PC-9 (cell line): Measurements from ENCODE around the gene SH3BP5L. TPM values are rescaled to one million over a fixed set of nuclear protein-coding genes. Genes with fewer than 3 reads are reported as not detected.

Source experiments
- BruUV-seq: library from RNA; stranded (reverse); fragments of 400-500 nt; replicated peaks from 2 replicates; lab custom pipeline; 2021; lab: Mats Ljungman, UMichigan
- CTCF ChIA-PET: fragments of 300-600 bp; sonication (Branson Sonifier 250); formaldehyde crosslinking; loops from one replicate; lab custom pipeline; 2022; ENCODE audit warnings: antibody characterized with exemption; lab: Charles Lee
- POLR2A ChIA-PET: fragments of 300-600 bp; sonication (Branson Sonifier 250); formaldehyde crosslinking; loops from one replicate; lab custom pipeline; 2022; ENCODE audit warnings: antibody characterized with exemption; ENCODE audit not compliant: unreplicated experiment; lab: Charles Lee
- DNase-seq, 2 experiments: peaks; one replicate each; pipeline versions ENCODE4 v3.0.0 to v3.0.0-alpha.2; 2015 to 2022; ENCODE audit warnings: mixed read lengths in 1 of 2
- H2AFZ ChIP-seq: fragments of 200-600 bp; sonication (generic); 2 replicates; pipeline ENCODE4 v1.8.1; 2017; ENCODE audit warnings: antibody characterized with exemption
- H3F3A ChIP-seq: fragments of 200-600 bp; sonication (generic); 2 replicates; pipeline ENCODE4 v1.8.1; 2017; ENCODE audit warnings: antibody characterized with exemption, mild to moderate bottlenecking, low read depth; ENCODE audit not compliant: insufficient read depth
- H3K27ac ChIP-seq: fragments of 200-600 bp; sonication (generic); 2 replicates; pipeline ENCODE4 v1.6.1; 2016; ENCODE audit warnings: mixed run types
- H3K27me3 ChIP-seq: fragments of 200-600 bp; sonication (generic); 2 replicates; pipeline ENCODE4 v1.6.1; 2016; ENCODE audit warnings: low read depth, mixed run types; ENCODE audit not compliant: insufficient read depth
- H3K36me3 ChIP-seq: fragments of 200-600 bp; sonication (generic); 2 replicates; pipeline ENCODE4 v1.6.1; 2016; ENCODE audit warnings: low read depth, mixed run types
- H3K4me1 ChIP-seq: fragments of 200-600 bp; sonication (generic); replicated peaks from 2 replicates; pipeline ENCODE4 v1.6.1; 2016; ENCODE audit warnings: mixed run types; ENCODE audit not compliant: insufficient read depth
- H3K4me2 ChIP-seq: fragments of 200-600 bp; sonication (generic); 2 replicates; pipeline ENCODE4 v1.6.1; 2017; ENCODE audit warnings: mixed run types
- H3K4me3 ChIP-seq: fragments of 200-600 bp; sonication (generic); 2 replicates; pipeline ENCODE4 v1.6.1; 2016; ENCODE audit warnings: mixed run types
- H3K79me2 ChIP-seq: fragments of 200-600 bp; sonication (generic); 2 replicates; pipeline ENCODE4 v1.6.1; 2017; ENCODE audit warnings: low read depth, mixed run types
- H3K9me2 ChIP-seq: fragments of 200-600 bp; sonication (generic); 2 replicates; pipeline ENCODE4 v1.8.1; 2017; ENCODE audit warnings: mild to moderate bottlenecking; ENCODE audit not compliant: insufficient read depth
- H3K9me3 ChIP-seq: fragments of 200-600 bp; sonication (generic); 2 replicates; pipeline ENCODE4 v1.8.1; 2016; ENCODE audit warnings: low read depth; ENCODE audit not compliant: insufficient read depth
- H4K20me1 ChIP-seq: fragments of 200-600 bp; sonication (generic); 2 replicates; pipeline ENCODE4 v1.8.1; 2017; ENCODE audit not compliant: insufficient read depth
- CTCF ChIP-seq: fragments of 200-600 bp; sonication (generic); conservative IDR thresholded peaks from 2 replicates; pipeline ENCODE4 v1.6.1; 2017; ENCODE audit warnings: mixed run types, antibody characterized with exemption, mild to moderate bottlenecking, moderate library complexity
- EZH2 ChIP-seq: fragments of 200-600 bp; sonication (generic); IDR thresholded peaks from 2 replicates; pipeline ENCODE4 v1.8.0; 2017; ENCODE audit warnings: antibody characterized with exemption, low read depth
- intact Hi-C: fragments of 100-400 bp; cut with micrococcal nuclease; formaldehyde crosslinking; loops from one replicate; pipeline ENCODE4 v1.10.0; 2022; ENCODE audit not compliant: unreplicated experiment
- total RNA-seq: library from RNA; stranded (reverse); gene quantifications from 2 replicates; pipeline ENCODE4 v1.2.3, GENCODE V29; 2021

SH3BP5L gene
- total RNA-seq, 1 experiment from 2014 or later = 24.6 TPM

GRCh38 chr1:248813546-248813945, 12.2 kb downstream of the SH3BP5L start:
- H3K36me3 ChIP-seq = no peaks in the 10 kb centered on the region
- intact Hi-C loops = no loop called here
- ChIA-PET POLR2A (no interaction called here), CTCF (no interaction called here)
- H3K27ac ChIP-seq = no peak overlapping the region
- BruUV-seq = no TSS peak
- H3K9me2 ChIP-seq = no peaks in the 10 kb centered on the region
- no peaks in the 10 kb centered on the region for H3K9me3 ChIP-seq
- H3K4me2 ChIP-seq = no peak overlapping the region
- no peak for DNase-seq
- no peaks in the 10 kb centered on the region for H3K4me1 ChIP-seq
- no peak overlapping the region for H2AFZ ChIP-seq
- no peaks in the 10 kb centered on the region for H3F3A ChIP-seq
- no peak for TF ChIP-seq CTCF
- TF ChIP-seq EZH2 = no peak
- no peaks in the 10 kb centered on the region for H3K27me3 ChIP-seq
- H4K20me1 ChIP-seq = no peaks in the 10 kb centered on the region
- no peak overlapping the region for H3K4me3 ChIP-seq
- no peaks in the 10 kb centered on the region for H3K79me2 ChIP-seq

GRCh38 chr1:248812736-248813425, 12.8 kb downstream of the SH3BP5L start:
- Histone ChIP-seq H3K27me3 (no peaks in the 10 kb centered on the region), H3K4me1 (no peaks in the 10 kb centered on the region), H3K9me2 (no peaks in the 10 kb centered on the region), H3K27ac (no peak overlapping the region), H3K36me3 (no peaks in the 10 kb centered on the region), H2AFZ (no peak overlapping the region), H3F3A (no peaks in the 10 kb centered on the region), H3K9me3 (no peaks in the 10 kb centered on the region), H4K20me1 (no peaks in the 10 kb centered on the region), H3K4me2 (no peak overlapping the region), H3K79me2 (no peaks in the 10 kb centered on the region), H3K4me3 (no peak overlapping the region)
- CTCF ChIA-PET = no interaction called here
- TF ChIP-seq CTCF = no peak
- no peak for TF ChIP-seq EZH2
- intact Hi-C loops = no loop called here
- POLR2A ChIA-PET = no interaction called here
- BruUV-seq = no TSS peak
- DNase-seq = no peak

- no peaks in the 10 kb centered on the region for H3K9me2 ChIP-seq
- no peaks in the 10 kb centered on the region for H3K79me2 ChIP-seq
- H3K27ac ChIP-seq = no peak overlapping the region
- DNase-seq = no peak
- no peaks in the 10 kb centered on the region for H4K20me1 ChIP-seq
- CTCF ChIA-PET = no interaction called here
- H3F3A ChIP-seq = no peaks in the 10 kb centered on the region
- no peak overlapping the region for H3K4me2 ChIP-seq
- H3K9me3 ChIP-seq = no peaks in the 10 kb centered on the region
- intact Hi-C loops = loop anchor here (1.0 kb wide), 1 partner anchor 11 kb away; no protein-coding TSS in a partner anchor
- POLR2A ChIA-PET = interaction anchor here (0.7 kb wide), 1 partner anchor 983 kb away, joined by 5 read pairs; no protein-coding TSS in a partner anchor
- no TSS peak for BruUV-seq
- no peaks in the 10 kb centered on the region for H3K36me3 ChIP-seq
- H3K4me3 ChIP-seq = no peak overlapping the region
- no peaks in the 10 kb centered on the region for H3K27me3 ChIP-seq
- TF ChIP-seq CTCF (no peak), EZH2 (no peak)
- no peaks in the 10 kb centered on the region for H3K4me1 ChIP-seq
- H2AFZ ChIP-seq = no peak overlapping the region
These were observed 13.9 kb downstream of the SH3BP5L start for GRCh38 chr1:248811514-248812490.
